Smooth muscle cell (in vitro differentiated cells): ENCODE results near the gene PLK2. TPM values are rescaled to one million over a fixed set of nuclear protein-coding genes. Genes with fewer than 3 reads are reported as not detected.

Source experiments
- DNase-seq: peaks from one replicate; lab custom pipeline; 2025; ENCODE audit not compliant: unreplicated experiment; lab: John Stamatoyannopoulos, UW
- H2AFZ ChIP-seq: fragments of 200-600 bp; sonication (generic); 2 replicates; pipeline ENCODE4 v1.6.0; 2016; ENCODE audit warnings: antibody characterized with exemption, low read depth, mild to moderate bottlenecking
- H3F3A ChIP-seq: fragments of 200-600 bp; sonication (generic); 2 replicates; pipeline ENCODE4 v1.6.0; 2017; ENCODE audit warnings: antibody characterized with exemption, low read depth
- H3K27ac ChIP-seq: fragments of 200-600 bp; sonication (generic); 2 replicates; pipeline ENCODE4 v1.5.1; 2016; ENCODE audit warnings: low read depth, mild to moderate bottlenecking
- H3K27me3 ChIP-seq: fragments of 200-600 bp; sonication (generic); 2 replicates; pipeline ENCODE4 v1.6.1; 2016; ENCODE audit warnings: low read depth, mild to moderate bottlenecking
- H3K36me3 ChIP-seq: fragments of 200-600 bp; sonication (generic); 2 replicates; pipeline ENCODE4 v1.5.1; 2016; ENCODE audit warnings: low read depth
- H3K4me1 ChIP-seq: fragments of 200-600 bp; sonication (generic); 2 replicates; pipeline ENCODE4 v1.5.1; 2016; ENCODE audit warnings: low read depth
- H3K4me2 ChIP-seq: fragments of 200-600 bp; sonication (generic); 2 replicates; pipeline ENCODE4 v1.6.0; 2016; ENCODE audit warnings: mild to moderate bottlenecking
- H3K4me3 ChIP-seq: fragments of 200-600 bp; sonication (generic); 2 replicates; pipeline ENCODE4 v1.5.1; 2016; ENCODE audit warnings: mild to moderate bottlenecking
- H3K79me2 ChIP-seq: fragments of 200-600 bp; sonication (generic); 2 replicates; pipeline ENCODE4 v1.6.0; 2016; ENCODE audit warnings: low read depth, mild to moderate bottlenecking
- H3K9ac ChIP-seq: fragments of 200-600 bp; sonication (generic); 2 replicates; pipeline ENCODE4 v1.6.0; 2016; ENCODE audit warnings: low read depth
- H3K9me3 ChIP-seq: fragments of 200-600 bp; sonication (generic); replicated peaks from 2 replicates; pipeline ENCODE4 v1.5.1; 2016; ENCODE audit warnings: low read depth
- H4K20me1 ChIP-seq: fragments of 200-600 bp; sonication (generic); 2 replicates; pipeline ENCODE4 v1.6.0; 2016; ENCODE audit warnings: low read depth
- WGBS: methylation state at CpG from one replicate; pipeline ENCODE4 v1.1.7; 2016; ENCODE audit warnings: low lambda C conversion rate; 5-methylcytosine and 5-hydroxymethylcytosine counted together
- polyA plus RNA-seq: library from polyadenylated mRNA; unstranded; fragments of >200 nt; fragmentation: Nextera tagmentation; extraction: Ambion mirVana; gene quantifications from 2 replicates; pipeline ENCODE4 v1.2.1, GENCODE V29; 2016
- total RNA-seq: library from RNA; depleted of rRNA; stranded (reverse); fragments of >200 nt; gene quantifications from 2 replicates; pipeline ENCODE4 v1.2.3, GENCODE V29; 2014
- TF ChIP-seq, protein P1 (sequence below): fragments of 200-600 bp; sonication (generic); IDR thresholded peaks from 2 replicates; pipeline ENCODE4 v1.5.1; 2017; ENCODE audit warnings: borderline replicate concordance, mild to moderate bottlenecking, antibody characterized with exemption; ENCODE audit not compliant: insufficient read depth, poor library complexity, severe bottlenecking

Gene PLK2
- total and polyA plus RNA-seq, 2 experiments from 2014 or later = 175 to 425 TPM

DNA sequence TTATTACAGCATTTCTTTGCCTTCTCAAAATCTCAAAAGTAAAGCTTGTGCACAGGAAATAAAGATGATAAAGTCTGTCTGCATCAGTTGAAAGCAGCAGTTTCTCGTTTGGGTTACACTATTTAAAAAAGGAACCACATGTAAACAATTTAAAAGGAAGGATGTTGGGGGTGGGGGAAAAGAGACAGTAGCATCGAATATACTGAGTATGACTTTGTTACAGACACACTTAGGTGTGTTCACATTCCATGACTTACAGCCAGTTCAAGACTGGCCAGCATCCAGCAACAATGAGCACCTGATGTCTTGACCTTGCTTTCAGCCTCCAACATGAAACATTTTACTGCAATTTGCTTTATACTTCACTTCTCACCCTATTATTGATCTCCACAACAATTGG is 40.1 kb upstream of the PLK2 start:
- no peaks in the 10 kb centered on the region for H3K9me3 ChIP-seq
- no peaks in the 10 kb centered on the region for H3K36me3 ChIP-seq
- no peak overlapping the region for H3K9ac ChIP-seq
- no peak for DNase-seq
- TF ChIP-seq, protein P1, sequence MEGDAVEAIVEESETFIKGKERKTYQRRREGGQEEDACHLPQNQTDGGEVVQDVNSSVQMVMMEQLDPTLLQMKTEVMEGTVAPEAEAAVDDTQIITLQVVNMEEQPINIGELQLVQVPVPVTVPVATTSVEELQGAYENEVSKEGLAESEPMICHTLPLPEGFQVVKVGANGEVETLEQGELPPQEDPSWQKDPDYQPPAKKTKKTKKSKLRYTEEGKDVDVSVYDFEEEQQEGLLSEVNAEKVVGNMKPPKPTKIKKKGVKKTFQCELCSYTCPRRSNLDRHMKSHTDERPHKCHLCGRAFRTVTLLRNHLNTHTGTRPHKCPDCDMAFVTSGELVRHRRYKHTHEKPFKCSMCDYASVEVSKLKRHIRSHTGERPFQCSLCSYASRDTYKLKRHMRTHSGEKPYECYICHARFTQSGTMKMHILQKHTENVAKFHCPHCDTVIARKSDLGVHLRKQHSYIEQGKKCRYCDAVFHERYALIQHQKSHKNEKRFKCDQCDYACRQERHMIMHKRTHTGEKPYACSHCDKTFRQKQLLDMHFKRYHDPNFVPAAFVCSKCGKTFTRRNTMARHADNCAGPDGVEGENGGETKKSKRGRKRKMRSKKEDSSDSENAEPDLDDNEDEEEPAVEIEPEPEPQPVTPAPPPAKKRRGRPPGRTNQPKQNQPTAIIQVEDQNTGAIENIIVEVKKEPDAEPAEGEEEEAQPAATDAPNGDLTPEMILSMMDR = no peak
- 32% methylated on average over 2 of the region's 2 CpGs for WGBS
- H3K27me3 ChIP-seq = no peaks in the 10 kb centered on the region
- no peaks in the 10 kb centered on the region for H4K20me1 ChIP-seq
- no peak overlapping the region for H3K27ac ChIP-seq
- no peaks in the 10 kb centered on the region for H3F3A ChIP-seq
- H3K4me1 ChIP-seq = no peaks in the 10 kb centered on the region
- H2AFZ ChIP-seq = no peak overlapping the region
- H3K4me2 ChIP-seq = no peak overlapping the region
- no peak overlapping the region for H3K4me3 ChIP-seq
- no peaks in the 10 kb centered on the region for H3K79me2 ChIP-seq

DNA sequence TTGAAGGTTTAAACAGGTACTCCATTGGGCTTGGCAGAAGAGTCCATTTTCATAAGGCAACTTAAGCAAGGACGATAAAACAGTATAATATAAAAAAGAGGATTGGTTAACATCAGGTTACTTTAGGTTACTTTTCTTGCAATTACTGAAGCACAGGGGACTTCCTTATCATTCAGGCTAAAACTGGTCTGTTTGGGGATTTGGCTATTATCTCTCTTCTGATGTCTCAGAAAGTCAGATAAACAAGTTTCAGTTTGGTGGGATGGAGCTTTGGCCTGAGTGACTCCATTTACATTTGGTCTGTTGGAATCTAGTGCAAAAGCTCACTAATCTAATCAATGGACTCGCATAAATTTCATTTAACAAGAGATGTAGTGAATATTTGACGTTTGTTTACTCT is 39.3 kb upstream of the PLK2 start:
- DNase-seq = no peak
- Histone ChIP-seq H3K9me3 (no peaks in the 10 kb centered on the region), H3K9ac (no peak overlapping the region), H3K4me3 (no peak overlapping the region), H4K20me1 (no peaks in the 10 kb centered on the region), H2AFZ (no peak overlapping the region), H3K4me1 (no peaks in the 10 kb centered on the region), H3K4me2 (no peak overlapping the region), H3K27me3 (no peaks in the 10 kb centered on the region), H3K27ac (no peak overlapping the region), H3F3A (no peaks in the 10 kb centered on the region), H3K36me3 (no peaks in the 10 kb centered on the region), H3K79me2 (no peaks in the 10 kb centered on the region)
- WGBS = 44% methylated on average over 3 of the region's 3 CpGs
- TF ChIP-seq, protein P1 = no peak

DNA sequence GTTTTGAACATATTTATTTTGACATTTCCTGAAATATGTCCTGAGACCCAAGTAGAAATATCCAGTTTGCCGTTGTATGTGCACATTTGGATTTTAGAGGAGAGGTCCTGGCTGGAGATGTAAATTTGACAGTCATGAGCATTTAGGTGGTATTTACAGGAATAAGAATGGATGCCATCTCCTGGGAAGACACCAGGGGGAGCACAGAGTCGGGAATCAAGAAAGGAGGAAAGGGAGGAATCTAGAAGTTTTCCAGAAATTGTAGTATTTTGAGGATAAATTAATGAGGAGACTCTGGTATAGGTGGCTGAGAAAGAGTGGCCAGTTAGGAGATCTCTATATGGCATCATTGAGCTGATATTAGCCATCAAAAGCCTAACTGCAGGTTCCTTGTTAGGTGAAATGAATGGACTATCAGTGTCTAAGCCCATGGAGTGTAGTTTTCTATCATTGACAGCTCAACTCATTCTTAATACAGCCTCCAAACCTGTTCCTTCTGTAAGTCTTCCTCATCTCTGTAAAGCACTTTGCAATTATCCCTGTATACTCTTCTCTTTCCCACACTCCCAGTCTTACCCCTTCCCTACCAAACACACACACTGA is 38.6 kb upstream of the PLK2 start:
- Histone ChIP-seq H3K4me3 (no peak overlapping the region), H4K20me1 (no peaks in the 10 kb centered on the region), H3K27ac (no peak overlapping the region), H3K9me3 (no peaks in the 10 kb centered on the region), H3K9ac (no peak overlapping the region), H3K27me3 (no peaks in the 10 kb centered on the region), H2AFZ (no peak overlapping the region), H3F3A (no peaks in the 10 kb centered on the region), H3K4me2 (no peak overlapping the region), H3K79me2 (no peaks in the 10 kb centered on the region), H3K36me3 (no peaks in the 10 kb centered on the region), H3K4me1 (no peaks in the 10 kb centered on the region)
- TF ChIP-seq, protein P1 = peak; percentile 86
- DNase-seq = peak; percentile 1
- WGBS = 16% methylated on average over 2 of the region's 2 CpGs

DNA sequence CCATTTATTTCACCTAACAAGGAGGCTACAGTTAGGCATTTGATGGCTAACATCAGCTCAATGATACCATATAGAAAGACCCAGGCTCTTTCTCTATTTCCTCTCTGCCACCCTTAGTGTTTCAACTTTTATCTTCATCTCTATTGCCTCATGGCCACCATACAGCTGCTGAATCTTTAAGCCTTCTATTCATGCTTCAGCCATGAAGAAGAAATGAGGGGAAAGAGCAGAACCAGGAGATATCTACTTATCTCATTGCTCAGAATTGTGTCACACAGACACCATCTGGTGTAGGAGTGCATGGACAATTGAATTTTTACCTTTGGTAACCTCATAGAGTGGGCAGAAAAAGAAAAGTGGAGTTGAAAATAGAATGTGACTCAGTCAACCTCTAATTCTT is 38.0 kb upstream of the PLK2 start:
- H3K36me3 ChIP-seq = no peaks in the 10 kb centered on the region
- TF ChIP-seq, protein P1 = no peak
- H3K9ac ChIP-seq = no peak overlapping the region
- no peak overlapping the region for H3K4me3 ChIP-seq
- no peaks in the 10 kb centered on the region for H3F3A ChIP-seq
- no peak overlapping the region for H3K4me2 ChIP-seq
- H3K9me3 ChIP-seq = no peaks in the 10 kb centered on the region
- DNase-seq = no peak
- H3K79me2 ChIP-seq = no peaks in the 10 kb centered on the region
- no peak overlapping the region for H3K27ac ChIP-seq
- no peaks in the 10 kb centered on the region for H4K20me1 ChIP-seq
- no peaks in the 10 kb centered on the region for H3K27me3 ChIP-seq
- H3K4me1 ChIP-seq = no peaks in the 10 kb centered on the region
- peak overlapping the region; percentile 10 for H2AFZ ChIP-seq
